Measurements from ENCODE around the gene RNF10.
"Not testable (repeated sequence)": the region's sequence is repeated elsewhere in the genome, so short reads cannot be mapped to it uniquely, and the experiment has no call there.

The RNF10 gene

DNA sequence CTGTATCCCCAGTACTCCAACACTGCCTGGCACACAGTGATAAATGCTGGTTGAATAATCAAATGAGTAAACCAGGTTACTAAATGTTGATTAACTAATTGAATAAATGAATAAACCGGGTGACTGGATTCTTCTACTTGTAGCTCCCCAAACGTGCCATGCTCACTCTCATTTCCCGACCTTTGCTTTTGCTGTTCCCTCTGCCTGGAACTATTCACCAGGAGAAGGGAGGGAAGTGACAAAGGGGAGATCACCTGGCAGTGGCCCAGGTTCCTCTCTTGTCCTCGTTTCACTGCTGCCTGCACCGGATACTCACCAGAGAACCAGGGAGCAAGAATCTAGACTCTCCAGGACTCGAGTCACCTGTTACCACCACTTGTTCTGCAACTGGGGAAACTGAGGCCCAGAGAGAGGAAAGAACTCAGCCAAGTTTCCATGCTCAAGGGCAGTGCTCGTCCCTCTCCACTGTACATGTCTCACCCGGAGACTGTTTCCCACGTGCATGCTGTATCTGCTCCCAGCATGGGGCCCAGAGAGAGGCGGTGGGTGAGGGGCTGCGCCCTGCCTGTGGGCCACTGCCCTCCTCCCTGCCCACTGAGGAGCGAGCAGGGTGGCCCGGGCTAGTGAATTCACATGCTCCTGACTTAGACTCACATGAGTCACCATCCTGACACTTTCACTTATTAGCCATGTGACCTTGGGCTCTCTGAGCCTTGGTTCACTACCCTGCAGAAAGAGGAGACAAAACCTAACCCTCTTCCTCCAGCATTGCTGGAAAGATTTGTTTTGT, 64.7 kb downstream of the RNF10 start:
- DNase-seq (ENCODE audit: low read depth) = peak; percentile 71

DNA sequence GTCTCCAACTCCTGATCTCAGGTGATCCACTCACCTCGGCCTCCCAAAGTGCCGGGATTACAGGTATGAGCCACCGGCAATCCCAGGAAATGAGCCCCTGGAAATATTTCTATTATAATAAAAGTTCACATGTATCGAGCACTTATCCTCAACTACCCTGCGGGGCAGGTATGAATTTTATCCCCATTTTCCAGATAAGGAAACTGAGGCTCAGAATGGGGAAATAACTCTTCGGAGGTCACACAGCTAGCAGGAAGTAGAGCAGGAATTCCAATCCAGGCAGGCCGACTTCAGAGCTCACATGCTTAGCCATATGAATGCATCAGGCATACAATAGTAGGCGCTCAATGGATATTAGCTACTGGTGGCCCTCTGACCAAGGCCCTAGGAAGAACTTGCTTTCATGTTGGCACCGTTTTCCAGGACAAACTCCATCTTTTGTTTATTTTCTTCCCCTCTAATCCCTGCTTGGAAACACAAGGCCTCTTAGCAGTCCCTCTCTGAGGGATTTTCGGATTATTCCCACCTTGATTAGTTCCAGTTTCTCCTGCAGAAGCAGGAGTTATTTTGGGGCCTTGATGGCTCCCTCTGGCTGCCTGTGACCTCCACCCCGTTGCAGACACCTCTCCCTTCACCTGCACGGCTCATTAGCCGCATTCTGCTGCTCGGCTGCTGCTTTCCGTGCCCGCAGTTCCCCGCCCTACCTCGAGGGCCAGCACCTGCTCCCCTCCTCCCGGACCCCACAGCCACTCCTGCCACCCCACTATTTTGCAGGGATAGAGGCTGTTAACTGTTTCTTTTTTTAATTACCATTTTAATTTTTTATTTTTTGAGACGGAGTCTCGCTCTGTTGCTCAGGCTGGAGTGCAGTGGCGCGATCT, 65.8 kb downstream of the RNF10 start:
- no peak overlapping the region for H3K4me3 ChIP-seq (ENCODE audit: low read length)
- TF ChIP-seq CTCF (IDR thresholded peaks at IDR 0.05; ENCODE audit: insufficient read depth, low read depth, low read length, missing control alignments) = no peak
- no peak for DNase-seq (ENCODE audit: low read depth)

More for the DNA sequence above, 64.7 kb downstream of the RNF10 start:
- TF ChIP-seq CTCF (IDR thresholded peaks at IDR 0.05; ENCODE audit: insufficient read depth, low read depth, low read length, missing control alignments) = no peak
- no peak overlapping the region for H3K4me3 ChIP-seq (ENCODE audit: low read length)

DNA sequence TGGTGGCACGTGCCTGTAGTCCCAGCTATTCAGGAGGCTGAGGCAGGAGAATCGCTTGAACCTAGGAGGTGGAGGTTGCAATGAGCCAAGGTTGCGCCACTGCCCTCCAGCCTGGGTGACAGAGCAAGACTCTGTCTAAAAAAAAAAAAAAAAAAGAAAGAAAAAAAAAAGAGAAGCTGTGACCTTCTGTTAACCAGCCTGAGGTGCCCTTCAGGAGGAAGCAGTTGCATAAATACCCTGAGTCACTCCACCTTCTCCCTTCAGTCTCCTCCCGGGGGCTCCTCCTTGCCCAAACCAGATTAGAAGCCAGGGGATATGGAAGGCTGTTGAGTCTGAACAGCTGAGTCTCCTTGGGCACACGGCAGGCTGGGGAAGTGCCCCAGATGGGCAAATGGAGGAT, 68.3 kb downstream of the RNF10 start:
- DNase-seq (ENCODE audit: low read depth) = peak; percentile 54
- not testable (repeated sequence) for H3K4me3 ChIP-seq (ENCODE audit: low read length)

DNA sequence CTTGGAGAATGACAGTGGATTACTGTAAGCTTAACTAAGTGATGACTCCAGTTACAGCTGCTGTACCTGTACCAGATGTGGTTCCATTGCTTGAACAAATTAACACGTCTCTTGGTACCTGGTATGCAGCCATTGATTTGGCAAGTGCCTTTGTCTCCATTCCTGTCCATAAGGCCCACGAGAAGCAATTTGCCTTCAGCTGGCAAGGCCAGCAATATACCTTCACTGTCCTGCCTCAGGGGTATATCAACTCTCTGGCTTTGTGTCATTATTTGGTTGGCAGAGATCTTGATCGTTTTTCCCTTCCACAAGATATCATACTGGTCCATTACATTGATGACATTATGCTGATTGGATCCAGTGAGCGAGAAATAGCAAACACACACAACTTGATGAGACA, 76.4 kb downstream of the RNF10 start:
- no peak for DNase-seq (ENCODE audit: low read depth)
- no peak for TF ChIP-seq CTCF (IDR thresholded peaks at IDR 0.05; ENCODE audit: insufficient read depth, low read depth, low read length, missing control alignments)
- H3K4me3 ChIP-seq (ENCODE audit: low read length) = no peak overlapping the region

GRCh38 chr12:120611534-120611933, 77.4 kb downstream of the RNF10 start:
- DNase-seq (ENCODE audit: low read depth); H3K4me3 ChIP-seq (ENCODE audit: low read length): not testable (repeated sequence)

- no peak for TF ChIP-seq CTCF (IDR thresholded peaks at IDR 0.05; ENCODE audit: insufficient read depth, low read depth, low read length, missing control alignments)
- H3K4me3 ChIP-seq (ENCODE audit: low read length) = no peak overlapping the region
- no peak for DNase-seq (ENCODE audit: low read depth)
Measured at GRCh38 chr12:120614848-120615247, 80.7 kb downstream of the RNF10 start.

DNA sequence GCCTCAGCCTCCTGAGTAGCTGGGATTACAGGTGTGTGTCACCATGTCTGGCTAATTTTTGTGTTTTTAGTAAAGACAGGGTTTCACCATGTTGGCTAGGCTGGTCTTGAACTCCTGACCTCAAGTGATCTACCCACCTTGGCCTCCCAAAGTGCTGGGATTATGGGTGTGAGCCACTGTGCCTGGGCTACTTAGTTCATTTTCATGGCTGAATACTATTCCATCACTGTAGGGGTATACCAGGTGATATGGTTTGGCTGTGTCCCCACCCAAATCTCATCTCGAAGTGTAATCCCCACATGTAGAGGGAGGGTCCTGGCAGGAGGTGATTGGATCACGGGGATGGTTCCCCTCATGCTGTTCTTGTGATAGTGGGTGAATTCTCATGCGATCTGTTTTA, 83.0 kb downstream of the RNF10 start:
- not testable (repeated sequence) for DNase-seq (ENCODE audit: low read depth); H3K4me3 ChIP-seq (ENCODE audit: low read length)

DNA sequence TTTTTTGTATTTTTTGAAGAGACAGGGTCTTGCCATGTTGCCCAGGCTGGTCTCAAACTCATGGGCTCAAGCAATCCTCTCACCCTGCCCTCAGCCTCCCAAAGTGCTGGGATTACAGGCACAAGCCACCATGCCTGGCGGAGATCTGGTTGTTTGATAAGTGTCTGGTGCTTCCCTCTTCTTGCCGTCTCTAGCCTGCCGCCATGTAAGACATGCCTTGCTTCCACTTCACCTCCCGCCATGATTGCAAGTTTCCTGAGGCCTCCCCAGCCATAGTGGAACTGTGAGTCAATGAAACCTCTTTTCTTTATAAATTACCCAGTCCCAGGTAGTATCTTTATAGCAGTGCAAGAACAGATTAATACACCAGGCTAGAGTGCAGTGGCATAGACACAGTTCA, 83.6 kb downstream of the RNF10 start:
- not testable (repeated sequence) for DNase-seq (ENCODE audit: low read depth); H3K4me3 ChIP-seq (ENCODE audit: low read length)

Data from epithelial cell of esophagus (primary cell).